SK-N-SH (cell line): ENCODE results near the gene CACNA2D3. TPM values are rescaled to one million over a fixed set of nuclear protein-coding genes. Genes with fewer than 3 reads are reported as not detected.

Experiments
- CTCF ChIA-PET: fragments of 300-600, 350-600 bp; formaldehyde crosslinking; extraction: SDS; loops from one replicate; lab custom pipeline; 2021; lab: Yijun Ruan, JAX
- POLR2A ChIA-PET: fragments of 350-600 bp; sonication (Branson Sonifier 250); formaldehyde crosslinking; extraction: SDS; loops from one replicate; lab custom pipeline; 2020; ENCODE audit warnings: antibody characterized with exemption, inconsistent platforms; lab: Yijun Ruan, JAX
- DNase-seq: peaks from one replicate; pipeline ENCODE4 v3.0.0; 2012
- H2AFZ ChIP-seq: fragments of 200-600 bp; sonication (generic); 2 replicates; pipeline ENCODE4 v1.8.1; 2016; ENCODE audit warnings: antibody characterized with exemption, mild to moderate bottlenecking, low read depth
- H3F3A ChIP-seq: fragments of 200-600 bp; sonication (generic); replicated peaks from 2 replicates; pipeline ENCODE3; 2016; ENCODE audit warnings: antibody characterized with exemption, mild to moderate bottlenecking; ENCODE audit not compliant: insufficient read depth
- H3K27ac ChIP-seq, 2 experiments: fragments of 200-500 bp in 1 of 2; fragments of 200-600 bp in 1 of 2; sonication (Bioruptor generic) in 1 of 2; sonication (generic), shearing (Covaris generic) in 1 of 2; 2 replicates each; pipeline versions ENCODE4 v1.5.1 to v1.6.1; 2014 to 2016; ENCODE audit warnings: low read depth in 2 of 2, inconsistent platforms in 1 of 2, low read length in 1 of 2, mild to moderate bottlenecking in 1 of 2, mixed read lengths in 1 of 2
- H3K27me3 ChIP-seq: fragments of 200-600 bp; sonication (generic), shearing (Covaris generic); 2 replicates; pipeline ENCODE4 v1.6.1; 2016; ENCODE audit warnings: mixed run types; ENCODE audit not compliant: insufficient read depth
- H3K36me3 ChIP-seq, 2 experiments: fragments of 200-500 bp in 1 of 2; fragments of 200-600 bp in 1 of 2; sonication (Bioruptor generic) in 1 of 2; sonication (generic) in 1 of 2; replicated peaks in 1 of 2; 2 replicates each; pipeline versions ENCODE3 to v1.5.1; 2014 to 2016; ENCODE audit warnings: low read length in 1 of 2, mild to moderate bottlenecking in 1 of 2; ENCODE audit not compliant: insufficient read depth in 2 of 2, control insufficient read depth in 1 of 2
- H3K4me1 ChIP-seq, 2 experiments: fragments of 200-500 bp in 1 of 2; fragments of 200-600 bp in 1 of 2; sonication (Bioruptor generic) in 1 of 2; sonication (generic), shearing (Covaris generic) in 1 of 2; 2 replicates each; pipeline versions ENCODE4 v1.5.1 to v1.6.1; 2014 to 2016; ENCODE audit warnings: low read depth in 1 of 2, low read length in 1 of 2, mixed run types in 1 of 2; ENCODE audit not compliant: insufficient read depth in 2 of 2, control insufficient read depth in 1 of 2
- H3K4me2 ChIP-seq: fragments of 200-600 bp; sonication (generic), shearing (Covaris generic); 2 replicates; pipeline ENCODE4 v1.6.1; 2017; ENCODE audit warnings: mixed run types
- H3K4me3 ChIP-seq, 2 experiments: fragments of 200-500 bp in 1 of 2; fragments of 200-600 bp in 1 of 2; sonication (Bioruptor generic) in 1 of 2; sonication (generic), shearing (Covaris generic) in 1 of 2; 2 replicates each; pipeline versions ENCODE4 v1.5.1 to v1.8.1; 2014 to 2016; ENCODE audit warnings: low read depth in 2 of 2, inconsistent platforms in 1 of 2, low read length in 1 of 2, mild to moderate bottlenecking in 1 of 2, mixed read lengths in 1 of 2, moderate library complexity in 1 of 2
- H3K79me2 ChIP-seq: fragments of 200-600 bp; sonication (generic); 2 replicates; pipeline ENCODE4 v1.8.1; 2017; ENCODE audit warnings: mild to moderate bottlenecking; ENCODE audit not compliant: insufficient read depth
- H3K9ac ChIP-seq: fragments of 200-600 bp; sonication (generic); 2 replicates; pipeline ENCODE4 v1.6.1; 2017; ENCODE audit warnings: mixed run types
- H3K9me2 ChIP-seq: fragments of 200-600 bp; sonication (generic); 2 replicates; pipeline ENCODE4 v1.6.1; 2017; ENCODE audit warnings: mixed run types
- H3K9me3 ChIP-seq: fragments of 200-600 bp; sonication (generic); 2 replicates; pipeline ENCODE4 v1.6.1; 2017; ENCODE audit warnings: mixed run types, mild to moderate bottlenecking, moderate library complexity
- H4K20me1 ChIP-seq: fragments of 200-600 bp; sonication (generic); 2 replicates; pipeline ENCODE4 v1.6.1; 2017; ENCODE audit warnings: mild to moderate bottlenecking, mixed run types; ENCODE audit not compliant: insufficient read depth
- CHD2 ChIP-seq: fragments of 150-350 bp; IDR thresholded peaks from 2 replicates; pipeline ENCODE4 v1.6.1; 2018; ENCODE audit warnings: low read length; ENCODE audit not compliant: partially characterized antibody
- CTCF ChIP-seq: fragments of 200-600 bp; sonication (generic); IDR thresholded peaks from 2 replicates; pipeline ENCODE4 v1.6.1; 2017; ENCODE audit warnings: antibody characterized with exemption, mild to moderate bottlenecking, moderate library complexity
- FOSL2 ChIP-seq: IDR thresholded peaks from 2 replicates; pipeline ENCODE4 v1.4.0; 2012; ENCODE audit warnings: low read depth, mild to moderate bottlenecking, moderate library complexity, borderline replicate concordance
- FOXJ3 ChIP-seq: sonication (generic); formaldehyde crosslinking; IDR thresholded peaks from 2 replicates; pipeline ENCODE4 v1.5.1; 2020; ENCODE audit warnings: mild to moderate bottlenecking, missing genetic modification reagents
- GABPA ChIP-seq: IDR thresholded peaks from 2 replicates; pipeline ENCODE4 v1.4.0; 2012; ENCODE audit warnings: low read depth, mild to moderate bottlenecking
- GATA2 ChIP-seq: sonication (generic); formaldehyde crosslinking; IDR thresholded peaks from 2 replicates; pipeline ENCODE4 v1.5.0; 2020; ENCODE audit warnings: mild to moderate bottlenecking, missing genetic modification reagents
- IRF3 ChIP-seq: fragments of 150-350 bp; IDR thresholded peaks from 2 replicates; pipeline ENCODE4 v1.6.1; 2016; ENCODE audit warnings: mild to moderate bottlenecking, low read depth, low read length
- MAX ChIP-seq: IDR thresholded peaks from 2 replicates; pipeline ENCODE4 v1.4.0; 2012; ENCODE audit warnings: low read depth
- MEF2A ChIP-seq: IDR thresholded peaks from 2 replicates; pipeline ENCODE4 v1.4.0; 2012; ENCODE audit warnings: low read depth, borderline replicate concordance
- NFIC ChIP-seq: IDR thresholded peaks from 2 replicates; pipeline ENCODE4 v1.4.0; 2012; ENCODE audit warnings: borderline replicate concordance
- RAD21 ChIP-seq: IDR thresholded peaks from 2 replicates; pipeline ENCODE4 v1.6.1; 2012; ENCODE audit warnings: mild to moderate bottlenecking, low read length
- RCOR1 ChIP-seq: fragments of 150-350 bp; IDR thresholded peaks from 2 replicates; pipeline ENCODE4 v1.6.1; 2017; ENCODE audit warnings: antibody characterized with exemption, low read length
- REST ChIP-seq: IDR thresholded peaks from 2 replicates; pipeline ENCODE4 v1.6.1; 2012; ENCODE audit warnings: mild to moderate bottlenecking, low read depth, low read length, moderate library complexity
- RXRA ChIP-seq: IDR thresholded peaks from 2 replicates; pipeline ENCODE4 v1.4.0; 2012; ENCODE audit warnings: low read depth, mild to moderate bottlenecking, borderline replicate concordance
- SMC3 ChIP-seq: IDR thresholded peaks from 2 replicates; pipeline ENCODE4 v1.6.1; 2012; ENCODE audit warnings: low read depth, low read length, improper control_type of control experiment
- TCF12 ChIP-seq: IDR thresholded peaks from 2 replicates; pipeline ENCODE4 v1.4.0; 2012
- USF2 ChIP-seq: fragments of 150-350 bp; IDR thresholded peaks from 2 replicates; pipeline ENCODE4 v1.6.1; 2017; ENCODE audit warnings: antibody characterized with exemption, low read length, low read depth, borderline replicate concordance
- YY1 ChIP-seq: IDR thresholded peaks from 2 replicates; pipeline ENCODE4 v1.4.0; 2012; ENCODE audit warnings: low read depth, mild to moderate bottlenecking
- polyA plus RNA-seq, 3 experiments: library from polyadenylated mRNA; depleted of rRNA; stranded (reverse); fragments of >200 nt; gene quantifications; 2 replicates each; pipeline ENCODE4 v1.2.3, GENCODE V29; 2012

CACNA2D3 gene
- polyA plus RNA-seq, 1 of the 3 experiments (the other 2 are of a cell fraction), result 0.15 TPM

GRCh38 chr3:54217828-54218227, 95.5 kb downstream of the CACNA2D3 start (continued):
- TF ChIP-seq TCF12 (no peak), FOXJ3 (no peak), GATA2 (CRISPR knock-in tag) (no peak), RXRA (no peak), REST (no peak), IRF3 (no peak)

- H3F3A ChIP-seq, result no peaks in the 10 kb centered on the region
- ChIA-PET POLR2A (no interaction called here), CTCF (no interaction called here)
- no peak overlapping the region for H3K4me2 ChIP-seq
- no peak overlapping the region for H3K9ac ChIP-seq
- H3K27me3 ChIP-seq, result no peaks in the 10 kb centered on the region
- no peak overlapping the region for H3K4me3 ChIP-seq
- H2AFZ ChIP-seq, result no peak overlapping the region
- TF ChIP-seq CTCF (no peak), GABPA (no peak), FOXJ3 (no peak), FOSL2 (no peak), USF2 (no peak), YY1 (no peak), REST (no peak), CHD2 (no peak), RAD21 (no peak), MEF2A (no peak), MAX (no peak), RCOR1 (no peak), TCF12 (no peak), NFIC (no peak), SMC3 (no peak)
- H3K9me2 ChIP-seq, result no peaks in the 10 kb centered on the region
- H4K20me1 ChIP-seq, result no peaks in the 10 kb centered on the region
- no peak overlapping the region for H3K27ac ChIP-seq
- H3K79me2 ChIP-seq, result no peaks in the 10 kb centered on the region
- no peaks in the 10 kb centered on the region for H3K9me3 ChIP-seq
- H3K4me1 ChIP-seq, result no peaks in the 10 kb centered on the region
- no peak for DNase-seq
- H3K36me3 ChIP-seq, result no peaks in the 10 kb centered on the region
These were observed 100.0 kb downstream of the CACNA2D3 start for GRCh38 chr3:54222316-54222715.
